Activated CD8-positive, alpha-beta memory T cell treated with anti-CD3 and anti-CD28 coated beads for 36 hours (primary cell): ENCODE data around the gene IFNA13. TPM values are rescaled to one million over a fixed set of nuclear protein-coding genes. Genes with fewer than 3 reads are reported as not detected.

Experiments
- total RNA-seq, 2 experiments: library from RNA; stranded (reverse); gene quantifications; one replicate each; pipeline ENCODE4 v1.2.3, GENCODE V29; 2021

The IFNA13 gene
- total RNA-seq, 2 experiments from 2014 or later = not detected

Other genes with a start within 250 kb of the IFNA13 start
- gene IFNW1, start 226.2 kb downstream of the IFNA13 start, total RNA-seq = not detected
- not detected for gene IFNA21, start 201.4 kb downstream of the IFNA13 start, total RNA-seq
- not detected for gene IFNA4, start 180.5 kb downstream of the IFNA13 start, total RNA-seq
- not detected for gene IFNA7, start 165.9 kb downstream of the IFNA13 start, total RNA-seq
- not detected for gene IFNA10, start 160.9 kb downstream of the IFNA13 start, total RNA-seq
- gene IFNA16, start 150.7 kb downstream of the IFNA13 start, total RNA-seq = not detected
- not detected for gene IFNA17, start 139.8 kb downstream of the IFNA13 start, total RNA-seq
- not detected for gene IFNA14, start 128.1 kb downstream of the IFNA13 start, total RNA-seq
- gene IFNA5, start 62.7 kb downstream of the IFNA13 start, total RNA-seq = not detected
- 10 to 100 TPM; 13.2 to 14.2 TPM for gene KLHL9, start 32.7 kb downstream of the IFNA13 start, total RNA-seq
- gene IFNA6, start 17.2 kb downstream of the IFNA13 start, total RNA-seq = not detected
- not detected for gene IFNA2, start 17.3 kb upstream of the IFNA13 start, total RNA-seq
- not detected for gene IFNA8, start 41.1 kb upstream of the IFNA13 start, total RNA-seq
- gene IFNA1, start 72.4 kb upstream of the IFNA13 start, total RNA-seq = not detected
- gene IFNE, start 114.3 kb upstream of the IFNA13 start, total RNA-seq = not detected